K562 (cell line): ENCODE measurements around the gene KRTAP10-9. TPM values are rescaled to one million over a fixed set of nuclear protein-coding genes. Genes with fewer than 3 reads are reported as not detected.
A peak's percentile ranks its signal among the peaks of the same experiment; 100 is the strongest.

Source experiments
- JUND ChIP-seq, 2 experiments: IDR thresholded peaks; 2 replicates in 1 of 2; 3 replicates in 1 of 2; pipeline ENCODE4 v1.6.1; 2011; ENCODE audit warnings: borderline replicate concordance in 2 of 2, low read depth in 2 of 2, low read length in 2 of 2, improper control_type of control experiment in 1 of 2, missing biosample characterization in 1 of 2, missing genetic modification characterization in 1 of 2, missing genetic modification reagents in 1 of 2
- MAFF ChIP-seq: IDR thresholded peaks from 2 replicates; pipeline ENCODE4 v1.6.1; 2012; ENCODE audit warnings: low read length, improper control_type of control experiment
- MYBL2 ChIP-seq, 2 experiments: fragments of 450-650 bp in 1 of 2; sonication (generic) in 1 of 2; formaldehyde crosslinking in 1 of 2; IDR thresholded peaks; 2 replicates each; pipeline versions ENCODE4 v1.6.1 to v1.8.1; 2017 to 2022; ENCODE audit warnings: borderline replicate concordance in 1 of 2, inconsistent platforms in 1 of 2, low read depth in 1 of 2, mild to moderate bottlenecking in 1 of 2, missing genetic modification reagents in 1 of 2, moderate library complexity in 1 of 2
- NCOR1 ChIP-seq: fragments of 450-650 bp; IDR thresholded peaks from 2 replicates; pipeline ENCODE4 v1.6.1; 2016; ENCODE audit warnings: mild to moderate bottlenecking, moderate library complexity
- PCBP2 ChIP-seq: fragments of 200-400 bp; formaldehyde crosslinking; IDR thresholded peaks from 2 replicates; pipeline ENCODE4 v1.6.1; 2018; ENCODE audit warnings: low read length, low read depth, mild to moderate bottlenecking, moderate library complexity; ENCODE audit not compliant: poor library complexity, severe bottlenecking
- POLR2H ChIP-seq: IDR thresholded peaks from 2 replicates; pipeline ENCODE4 v1.6.1; 2016; ENCODE audit warnings: missing genetic modification characterization, low read depth, mild to moderate bottlenecking, control low read depth, missing compliant biosample characterization, moderate library complexity
- RCOR1 ChIP-seq, 2 experiments: IDR thresholded peaks; 2 replicates each; pipeline ENCODE4 v1.6.1; 2012; ENCODE audit warnings: low read depth in 2 of 2, low read length in 2 of 2, borderline replicate concordance in 1 of 2, improper control_type of control experiment in 1 of 2
- SIN3B ChIP-seq: fragments of 450-650 bp; IDR thresholded peaks from 2 replicates; pipeline ENCODE4 v1.6.1; 2017; ENCODE audit warnings: low read depth, mild to moderate bottlenecking, moderate library complexity
- TARDBP ChIP-seq: fragments of 450-650 bp; IDR thresholded peaks from 2 replicates; pipeline ENCODE4 v1.6.1; 2016
- ZFP36 ChIP-seq: fragments of 150-350 bp; IDR thresholded peaks from 2 replicates; pipeline ENCODE4 v1.6.1; 2018; ENCODE audit warnings: low read length, low read depth; ENCODE audit not compliant: partially characterized antibody
- ZNF134 ChIP-seq: fragments of 250-450 bp; sonication (Bioruptor Pico); conservative IDR thresholded peaks from 2 replicates; pipeline ENCODE4 v1.4.0; 2020
- ZNF696 ChIP-seq: fragments of 250-450 bp; sonication (Bioruptor Pico); conservative IDR thresholded peaks from 2 replicates; pipeline ENCODE4 v1.4.0; 2020; ENCODE audit warnings: mild to moderate bottlenecking, moderate library complexity
- polyA plus RNA-seq, 8 experiments: library from polyadenylated mRNA; depleted of rRNA in 4 of 8; stranded (reverse) in 5 of 8; unstranded in 3 of 8; fragments of >200 nt; fragmentation: Nextera tagmentation in 2 of 8; fragmentation: Illumina TruSeq in 1 of 8; extraction: Ambion mirVana in 2 of 8; extraction: Trizol in 1 of 8; gene quantifications; 2 replicates each; pipeline versions ENCODE4 v1.2.1 to v1.2.3, GENCODE V29; 2011 to 2014; ENCODE audit warnings: inconsistent platforms in 1 of 8, missing spikeins in 1 of 8
- total RNA-seq, 7 experiments: library from RNA; depleted of rRNA in 6 of 7; stranded (reverse); fragments of >200 nt in 6 of 7; fragmentation: Illumina TruSeq in 2 of 7; extraction: Trizol in 2 of 7; gene quantifications; 2 replicates each; pipeline versions ENCODE4 v1.2.1 to v1.2.3, GENCODE V29; 2011 to 2021; ENCODE audit warnings: low replicate concordance in 1 of 7
- TF ChIP-seq, protein P1 (sequence below), 2 experiments: fragments of 450-650 bp; IDR thresholded peaks; 2 replicates each; pipeline ENCODE4 v1.6.1; 2016; ENCODE audit warnings: mild to moderate bottlenecking in 2 of 2, borderline replicate concordance in 1 of 2, low read depth in 1 of 2, moderate library complexity in 1 of 2
- TF ChIP-seq, protein P2 (sequence below), 3 experiments: fragments of 200-800 bp in 1 of 3; sonication (Bioruptor generic) in 1 of 3; sonication (generic) in 1 of 3; formaldehyde crosslinking in 1 of 3; IDR thresholded peaks; 2 replicates each; pipeline versions ENCODE4 v1.6.1 to v1.8.0; 2016 to 2022; ENCODE audit warnings: mild to moderate bottlenecking in 2 of 3, missing compliant biosample characterization in 2 of 3, missing genetic modification characterization in 2 of 3, missing genetic modification reagents in 1 of 3

The KRTAP10-9 gene
- total and polyA plus RNA-seq, 9 of the 15 experiments (the other 6 are each of a cell fraction or from before 2014, with no cell fraction given), result not detected

DNA sequence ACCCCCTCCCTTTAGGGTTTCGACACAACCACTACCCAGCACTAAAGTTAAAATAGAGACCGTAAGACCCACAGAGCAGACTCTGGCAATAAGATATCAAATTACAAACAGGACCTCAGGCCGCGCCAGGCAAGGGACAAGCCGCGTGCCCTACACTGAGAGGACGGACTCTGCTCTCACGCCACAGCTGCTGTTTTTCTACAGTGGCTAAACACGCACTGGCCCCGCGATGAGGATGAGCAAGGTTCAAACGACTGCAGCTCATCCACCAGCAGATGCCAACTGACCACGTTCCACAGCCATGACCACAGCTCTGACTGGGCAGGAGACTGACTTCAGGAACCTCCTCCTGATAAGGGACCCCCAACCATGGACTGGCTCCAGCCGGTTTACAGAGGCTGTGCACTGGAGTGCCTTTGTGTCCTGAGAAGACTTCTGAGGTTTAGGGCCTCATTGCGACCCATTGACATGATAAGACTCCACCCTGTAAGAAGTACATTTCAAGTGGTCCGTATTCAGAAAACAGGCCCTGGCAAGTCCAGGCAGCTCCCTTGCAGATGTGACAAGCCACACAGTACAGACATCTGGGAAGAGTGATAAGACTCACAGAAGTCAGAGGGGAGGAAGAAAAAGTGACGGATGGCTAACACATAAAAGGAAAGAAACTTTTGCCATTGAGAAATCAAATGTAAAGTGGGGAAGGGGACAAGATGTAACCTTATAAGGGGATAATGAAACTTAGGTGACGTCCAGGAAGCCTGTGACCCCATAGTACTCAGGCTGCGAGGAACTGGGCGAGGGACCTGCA is 33.1 kb upstream of the KRTAP10-9 start (continued):
- TF ChIP-seq, protein P1, sequence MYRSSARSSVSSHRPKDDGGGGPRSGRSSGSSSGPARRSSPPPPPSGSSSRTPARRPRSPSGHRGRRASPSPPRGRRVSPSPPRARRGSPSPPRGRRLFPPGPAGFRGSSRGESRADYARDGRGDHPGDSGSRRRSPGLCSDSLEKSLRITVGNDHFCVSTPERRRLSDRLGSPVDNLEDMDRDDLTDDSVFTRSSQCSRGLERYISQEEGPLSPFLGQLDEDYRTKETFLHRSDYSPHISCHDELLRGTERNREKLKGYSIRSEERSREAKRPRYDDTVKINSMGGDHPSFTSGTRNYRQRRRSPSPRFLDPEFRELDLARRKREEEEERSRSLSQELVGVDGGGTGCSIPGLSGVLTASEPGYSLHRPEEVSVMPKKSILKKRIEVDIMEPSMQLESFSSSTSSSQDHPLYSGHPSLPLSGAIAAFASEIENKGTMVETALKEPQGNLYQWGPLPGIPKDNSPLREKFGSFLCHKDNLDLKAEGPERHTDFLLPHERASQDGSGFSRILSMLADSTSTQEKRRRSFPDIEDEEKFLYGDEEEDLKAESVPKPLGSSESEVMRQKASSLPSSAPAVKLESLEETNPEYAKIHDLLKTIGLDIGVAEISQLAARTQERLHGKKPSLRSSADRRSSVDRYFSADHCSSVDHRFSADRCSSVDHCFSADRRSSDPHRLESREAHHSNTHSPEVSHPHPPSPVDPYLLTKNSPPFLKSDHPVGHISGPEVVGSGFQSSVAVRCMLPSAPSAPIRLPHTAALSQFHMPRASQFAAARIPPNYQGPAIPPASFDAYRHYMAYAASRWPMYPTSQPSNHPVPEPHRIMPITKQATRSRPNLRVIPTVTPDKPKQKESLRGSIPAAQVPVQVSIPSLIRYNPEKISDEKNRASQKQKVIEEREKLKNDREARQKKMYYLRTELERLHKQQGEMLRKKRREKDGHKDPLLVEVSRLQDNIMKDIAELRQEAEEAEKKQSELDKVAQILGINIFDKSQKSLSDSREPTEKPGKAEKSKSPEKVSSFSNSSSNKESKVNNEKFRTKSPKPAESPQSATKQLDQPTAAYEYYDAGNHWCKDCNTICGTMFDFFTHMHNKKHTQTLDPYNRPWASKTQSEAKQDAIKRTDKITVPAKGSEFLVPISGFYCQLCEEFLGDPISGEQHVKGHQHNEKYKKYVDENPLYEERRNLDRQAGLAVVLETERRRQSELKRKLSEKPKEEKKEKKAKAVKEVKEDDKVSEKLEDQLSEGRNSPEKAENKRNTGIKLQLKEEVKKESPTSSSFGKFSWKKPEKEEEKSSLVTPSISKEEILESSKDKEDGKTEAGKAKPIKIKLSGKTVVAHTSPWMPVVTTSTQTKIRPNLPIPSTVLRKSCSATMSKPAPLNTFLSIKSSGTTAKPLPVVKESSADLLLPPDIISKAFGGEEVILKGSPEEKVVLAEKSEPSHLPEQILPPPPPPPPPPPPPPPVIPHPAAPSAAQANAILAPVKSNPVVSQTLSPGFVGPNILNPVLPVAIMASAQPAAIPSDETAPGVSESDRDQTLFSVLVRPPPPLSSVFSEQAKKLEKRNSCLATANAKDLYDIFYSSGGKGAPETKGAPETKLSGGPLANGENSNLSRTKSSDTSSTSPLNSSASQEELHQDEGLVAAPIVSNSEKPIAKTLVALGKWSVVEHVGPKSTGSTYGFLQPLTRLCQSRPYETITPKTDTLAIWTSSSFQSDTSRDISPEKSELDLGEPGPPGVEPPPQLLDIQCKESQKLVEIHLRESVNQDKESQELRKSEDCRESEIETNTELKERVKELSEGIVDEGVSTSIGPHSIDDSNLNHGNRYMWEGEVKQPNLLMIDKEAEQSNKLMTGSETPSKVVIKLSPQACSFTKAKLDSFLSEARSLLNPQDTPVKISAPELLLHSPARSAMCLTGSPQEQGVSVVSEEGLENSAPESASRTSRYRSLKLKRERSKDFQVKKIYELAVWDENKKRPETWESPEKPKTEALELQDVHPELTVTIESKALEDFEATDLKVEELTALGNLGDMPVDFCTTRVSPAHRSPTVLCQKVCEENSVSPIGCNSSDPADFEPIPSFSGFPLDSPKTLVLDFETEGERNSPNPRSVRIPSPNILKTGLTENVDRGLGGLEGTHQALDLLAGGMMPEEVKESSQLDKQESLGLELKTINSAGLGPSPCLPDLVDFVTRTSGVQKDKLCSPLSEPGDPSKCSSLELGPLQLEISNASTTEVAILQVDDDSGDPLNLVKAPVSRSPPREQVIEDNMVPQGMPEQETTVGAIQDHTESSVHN (IDR thresholded peaks at IDR 0.05; ENCODE audit: borderline replicate concordance in 1 of 2, low read depth in 1 of 2), result peak in 1 of 2 experiments; percentile 44; a peak in 1 of 4 replicates
- peak in 1 of 2 experiments; percentile 84; a peak in 2 of 4 replicates for TF ChIP-seq RCOR1 (IDR thresholded peaks at IDR 0.05; ENCODE audit: borderline replicate concordance in 1 of 2, low read depth in 2 of 2, low read length in 2 of 2)
- no peak for TF ChIP-seq MYBL2 (IDR thresholded peaks at IDR 0.05; ENCODE audit: low read depth)
- no peak for TF ChIP-seq MYBL2 (CRISPR knock-in tag; IDR thresholded peaks at IDR 0.05; ENCODE audit: borderline replicate concordance)
- TF ChIP-seq PCBP2, result no peak
- TF ChIP-seq, protein P2, sequence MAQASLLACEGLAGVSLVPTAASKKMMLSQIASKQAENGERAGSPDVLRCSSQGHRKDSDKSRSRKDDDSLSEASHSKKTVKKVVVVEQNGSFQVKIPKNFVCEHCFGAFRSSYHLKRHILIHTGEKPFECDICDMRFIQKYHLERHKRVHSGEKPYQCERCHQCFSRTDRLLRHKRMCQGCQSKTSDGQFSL (CRISPR knock-in tag; IDR thresholded peaks at IDR 0.05), result no peak
- TF ChIP-seq, protein P2 (tag; IDR thresholded peaks at IDR 0.05), result no peak
- no peak for TF ChIP-seq POLR2H (tag)
- no peak for TF ChIP-seq MAFF
- TF ChIP-seq SIN3B, result no peak
- TF ChIP-seq ZFP36, result peak; percentile 75
- TF ChIP-seq NCOR1, result peak; percentile 92
- TF ChIP-seq TARDBP, result peak; percentile 79; the same call in 1 of the 2 replicates
- no peak for TF ChIP-seq ZNF696 (CRISPR knock-in tag)
- TF ChIP-seq ZNF134 (CRISPR knock-in tag), result peak; percentile 49; the same call in 1 of the 2 replicates
- peak; percentile 54 for TF ChIP-seq JUND (IDR thresholded peaks at IDR 0.05; ENCODE audit: borderline replicate concordance, low read depth, low read length)
- peak; percentile 33; the same call in 1 of the 3 replicates for TF ChIP-seq JUND (tag; IDR thresholded peaks at IDR 0.05; ENCODE audit: borderline replicate concordance, low read depth, low read length)
